KMS-11 (cell line): ENCODE measurements around the gene LCN10.

Source experiments
- H2AFZ ChIP-seq: fragments of 200-600 bp; sonication (generic); 2 replicates; pipeline ENCODE4 v1.6.1; 2016; ENCODE audit warnings: antibody characterized with exemption, mixed run types, low read depth
- H3K27ac ChIP-seq: fragments of 200-600 bp; sonication (generic); 2 replicates; pipeline ENCODE4 v1.6.1; 2016; ENCODE audit warnings: mild to moderate bottlenecking, mixed run types
- H3K27me3 ChIP-seq: fragments of 200-600 bp; sonication (generic); 2 replicates; pipeline ENCODE4 v1.6.1; 2017; ENCODE audit warnings: mild to moderate bottlenecking, low read depth, mixed run types, moderate library complexity; ENCODE audit not compliant: insufficient read depth
- H3K36me3 ChIP-seq: fragments of 200-600 bp; sonication (generic); 2 replicates; pipeline ENCODE4 v1.6.1; 2017; ENCODE audit warnings: mild to moderate bottlenecking, mixed run types; ENCODE audit not compliant: insufficient read depth
- H3K4me1 ChIP-seq: fragments of 200-600 bp; sonication (generic); 2 replicates; pipeline ENCODE4 v1.6.1; 2016; ENCODE audit warnings: mild to moderate bottlenecking, low read depth, mixed run types; ENCODE audit not compliant: poor library complexity, severe bottlenecking
- H3K4me2 ChIP-seq: fragments of 200-600 bp; sonication (generic); 2 replicates; pipeline ENCODE4 v1.7.0; 2016; ENCODE audit warnings: mild to moderate bottlenecking, mixed run types
- H3K4me3 ChIP-seq: fragments of 200-600 bp; sonication (generic); IDR thresholded peaks from 2 replicates; pipeline ENCODE4 v1.6.1; 2017; ENCODE audit warnings: low read depth, low read length, mixed read lengths; ENCODE audit not compliant: insufficient read depth
- H3K79me2 ChIP-seq: fragments of 200-600 bp; sonication (generic); 2 replicates; pipeline ENCODE4 v1.6.1; 2016; ENCODE audit warnings: low read depth, mixed run types; ENCODE audit not compliant: insufficient read depth
- H3K9ac ChIP-seq: fragments of 200-600 bp; sonication (generic); 2 replicates; pipeline ENCODE4 v1.6.1; 2016; ENCODE audit warnings: mild to moderate bottlenecking, mixed run types
- H4K20me1 ChIP-seq: fragments of 200-600 bp; sonication (generic); 2 replicates; pipeline ENCODE4 v1.6.1; 2016; ENCODE audit warnings: mild to moderate bottlenecking, mixed run types; ENCODE audit not compliant: insufficient read depth
- TF ChIP-seq, protein P1 (sequence below): fragments of 200-600 bp; sonication (generic); conservative IDR thresholded peaks from 2 replicates; pipeline ENCODE4 v1.6.1; 2017; ENCODE audit warnings: low read depth, mild to moderate bottlenecking, antibody characterized with exemption, low read length, moderate library complexity, mixed read lengths

The LCN10 gene

DNA sequence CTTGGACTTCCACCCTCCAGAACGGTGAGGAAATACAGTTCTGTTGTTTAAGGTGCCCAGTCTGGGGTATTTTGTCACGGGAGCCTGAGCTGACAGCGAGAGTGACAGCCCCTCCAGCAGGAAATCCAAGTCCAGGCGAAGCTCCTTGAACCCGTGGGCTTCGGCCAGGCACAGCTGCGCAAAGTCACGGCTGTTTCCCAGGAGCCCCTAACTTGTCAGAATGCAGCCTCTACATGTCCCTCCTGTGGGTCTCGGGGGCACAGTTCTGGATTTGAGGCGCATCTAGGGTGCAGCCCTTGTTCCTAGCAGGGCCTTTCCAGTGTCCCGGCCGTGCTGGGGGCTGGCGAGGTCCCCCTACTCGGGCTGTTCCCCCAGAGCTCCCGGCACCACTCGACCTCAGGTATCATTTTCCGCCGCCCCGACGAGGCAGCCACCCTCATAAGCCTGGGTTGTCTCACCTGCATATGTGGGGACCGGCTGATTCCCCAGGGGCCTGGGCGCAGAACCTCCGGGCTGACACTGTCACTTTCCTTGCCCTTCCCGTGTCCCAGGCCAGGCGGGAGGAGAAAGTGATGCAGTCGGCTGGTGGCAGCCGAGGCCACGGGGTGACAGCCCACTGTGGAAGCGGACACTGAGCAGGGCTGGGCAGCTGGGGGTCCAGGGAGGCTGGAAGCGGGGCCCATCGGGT, 10.8 kb upstream of the LCN10 start:
- no peaks in the 10 kb centered on the region for H4K20me1 ChIP-seq
- no peak overlapping the region for H2AFZ ChIP-seq
- H3K27ac ChIP-seq = no peak overlapping the region
- TF ChIP-seq, protein P1, sequence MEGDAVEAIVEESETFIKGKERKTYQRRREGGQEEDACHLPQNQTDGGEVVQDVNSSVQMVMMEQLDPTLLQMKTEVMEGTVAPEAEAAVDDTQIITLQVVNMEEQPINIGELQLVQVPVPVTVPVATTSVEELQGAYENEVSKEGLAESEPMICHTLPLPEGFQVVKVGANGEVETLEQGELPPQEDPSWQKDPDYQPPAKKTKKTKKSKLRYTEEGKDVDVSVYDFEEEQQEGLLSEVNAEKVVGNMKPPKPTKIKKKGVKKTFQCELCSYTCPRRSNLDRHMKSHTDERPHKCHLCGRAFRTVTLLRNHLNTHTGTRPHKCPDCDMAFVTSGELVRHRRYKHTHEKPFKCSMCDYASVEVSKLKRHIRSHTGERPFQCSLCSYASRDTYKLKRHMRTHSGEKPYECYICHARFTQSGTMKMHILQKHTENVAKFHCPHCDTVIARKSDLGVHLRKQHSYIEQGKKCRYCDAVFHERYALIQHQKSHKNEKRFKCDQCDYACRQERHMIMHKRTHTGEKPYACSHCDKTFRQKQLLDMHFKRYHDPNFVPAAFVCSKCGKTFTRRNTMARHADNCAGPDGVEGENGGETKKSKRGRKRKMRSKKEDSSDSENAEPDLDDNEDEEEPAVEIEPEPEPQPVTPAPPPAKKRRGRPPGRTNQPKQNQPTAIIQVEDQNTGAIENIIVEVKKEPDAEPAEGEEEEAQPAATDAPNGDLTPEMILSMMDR = no peak
- no peak overlapping the region for H3K9ac ChIP-seq
- no peaks in the 10 kb centered on the region for H3K4me1 ChIP-seq
- H3K79me2 ChIP-seq = no peaks in the 10 kb centered on the region
- no peaks in the 10 kb centered on the region for H3K36me3 ChIP-seq
- H3K27me3 ChIP-seq = peaks cover 60% of the 10 kb centered on the region
- H3K4me3 ChIP-seq = no peak overlapping the region
- no peak overlapping the region for H3K4me2 ChIP-seq

DNA sequence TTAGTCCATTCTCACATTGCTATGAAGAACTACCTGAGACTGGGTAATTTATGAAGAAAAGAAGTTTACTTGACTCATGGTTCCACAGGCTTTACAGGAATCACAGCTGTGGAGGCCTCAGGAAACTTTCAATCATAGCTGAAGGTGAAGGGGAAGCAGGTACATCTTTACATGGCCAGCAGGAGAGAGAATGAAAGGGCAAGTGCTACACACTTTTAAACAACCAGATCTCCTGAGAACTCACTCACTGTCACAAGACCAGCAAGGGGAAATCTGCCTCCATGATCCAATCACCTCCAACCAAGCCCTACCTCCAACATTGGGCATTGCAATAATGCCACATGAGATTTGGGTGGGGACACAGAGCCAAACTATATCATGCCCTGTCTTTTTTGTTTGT, 9.1 kb upstream of the LCN10 start:
- peaks cover 61% of the 10 kb centered on the region for H3K27me3 ChIP-seq
- TF ChIP-seq, protein P1 = no peak

DNA sequence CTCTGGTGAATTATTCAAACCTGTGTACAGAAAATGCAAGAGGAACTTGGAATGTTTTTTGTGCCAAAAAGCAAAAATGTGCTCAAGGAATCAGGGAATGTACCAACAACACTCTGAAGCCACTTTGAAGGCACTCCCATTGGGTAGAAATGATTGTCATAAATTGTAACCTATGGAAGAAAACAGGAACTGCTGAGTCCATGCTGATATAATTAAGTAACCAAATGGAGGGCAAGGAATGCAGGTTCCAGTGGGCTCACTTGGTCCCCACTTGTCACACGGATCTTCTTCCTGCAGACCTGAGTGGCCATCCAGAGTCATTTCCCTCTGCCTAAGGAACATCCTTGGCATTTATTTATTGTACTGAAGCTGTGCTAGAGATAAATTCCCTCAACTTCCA, 8.5 kb upstream of the LCN10 start:
- Histone ChIP-seq H3K27ac (no peak overlapping the region), H4K20me1 (no peaks in the 10 kb centered on the region), H3K36me3 (no peaks in the 10 kb centered on the region), H2AFZ (no peak overlapping the region), H3K4me1 (no peaks in the 10 kb centered on the region), H3K27me3 (peaks cover 67% of the 10 kb centered on the region), H3K79me2 (no peaks in the 10 kb centered on the region), H3K4me2 (no peak overlapping the region), H3K4me3 (no peak overlapping the region), H3K9ac (no peak overlapping the region)
- TF ChIP-seq, protein P1 = no peak

More for the DNA sequence above, 9.1 kb upstream of the LCN10 start:
- Histone ChIP-seq H2AFZ (no peak overlapping the region), H3K36me3 (no peaks in the 10 kb centered on the region), H3K4me1 (no peaks in the 10 kb centered on the region), H4K20me1 (no peaks in the 10 kb centered on the region), H3K79me2 (no peaks in the 10 kb centered on the region), H3K9ac (no peak overlapping the region), H3K27ac (no peak overlapping the region), H3K4me2 (no peak overlapping the region), H3K4me3 (no peak overlapping the region)

DNA sequence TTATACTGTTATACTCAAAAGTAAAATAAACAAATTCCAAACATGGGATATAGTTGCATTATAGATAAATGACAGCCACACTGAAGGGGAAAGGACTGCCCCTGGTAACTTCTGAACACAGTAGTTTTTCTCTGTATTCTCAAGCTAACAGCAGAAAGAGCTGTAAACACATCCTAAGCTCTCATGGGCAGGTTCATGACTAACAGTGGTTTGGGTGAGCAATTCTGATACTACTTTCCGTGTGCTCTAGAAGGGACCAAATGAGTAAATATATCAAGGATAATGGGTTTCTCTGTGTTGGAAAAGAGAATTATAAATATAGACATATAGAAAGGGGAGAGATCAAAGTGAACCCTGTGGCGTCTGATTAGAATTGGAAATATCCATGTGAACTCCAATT, 7.8 kb upstream of the LCN10 start:
- Histone ChIP-seq H3K27me3 (peaks cover 72% of the 10 kb centered on the region), H3K4me2 (no peak overlapping the region), H3K36me3 (no peaks in the 10 kb centered on the region), H3K79me2 (no peaks in the 10 kb centered on the region), H2AFZ (no peak overlapping the region), H3K9ac (no peak overlapping the region), H3K4me1 (no peaks in the 10 kb centered on the region), H3K4me3 (no peak overlapping the region), H3K27ac (no peak overlapping the region), H4K20me1 (no peaks in the 10 kb centered on the region)
- TF ChIP-seq, protein P1 = no peak
